IMR-90 (cell line): ENCODE measurements around the gene EPHA6. TPM values are rescaled to one million over a fixed set of nuclear protein-coding genes. Genes with fewer than 3 reads are reported as not detected.

Experiments used
- ATAC-seq: fragments of 200-7000 bp; cut with Tn5 transposase; 2 replicates; pipeline ENCODE4 v1.9.1; 2020; ENCODE audit warnings: low read depth, mild to moderate bottlenecking, moderate library complexity
- BruUV-seq: library from RNA; stranded (reverse); fragments of 400-500 nt; replicated peaks from 2 replicates; lab custom pipeline; 2021; lab: Mats Ljungman, UMichigan
- CTCF ChIA-PET: fragments of 300-600 bp; formaldehyde crosslinking; extraction: SDS; loops from one replicate; lab custom pipeline; 2021; ENCODE audit warnings: antibody characterized with exemption; lab: Yijun Ruan, JAX
- POLR2A ChIA-PET: fragments of 300-600 bp; sonication (Branson Sonifier 250); formaldehyde crosslinking; loops from one replicate; lab custom pipeline; 2022; ENCODE audit warnings: antibody characterized with exemption; ENCODE audit not compliant: unreplicated experiment; lab: Charles Lee
- DNase-seq: peaks from one replicate; pipeline ENCODE4 v3.0.0; 2013
- H2AFZ ChIP-seq: replicated peaks from 2 replicates; pipeline ENCODE3; 2013; ENCODE audit warnings: low read length, mild to moderate bottlenecking; ENCODE audit not compliant: poor library complexity
- H2AK5ac ChIP-seq: 2 replicates; pipeline ENCODE4 v1.6.1; 2013; ENCODE audit warnings: low read depth, low read length, inconsistent platforms
- H2AK9ac ChIP-seq: replicated peaks from 2 replicates; pipeline ENCODE3; 2013; ENCODE audit warnings: mild to moderate bottlenecking, low read depth, low read length, moderate library complexity; ENCODE audit not compliant: poor library complexity
- H2BK120ac ChIP-seq: 2 replicates; pipeline ENCODE4 v1.6.1; 2013; ENCODE audit warnings: low read depth, low read length, inconsistent platforms
- H2BK15ac ChIP-seq: 3 replicates; pipeline ENCODE4 v1.6.1; 2013; ENCODE audit warnings: low read depth, low read length, inconsistent platforms
- H2BK20ac ChIP-seq: 2 replicates; pipeline ENCODE4 v1.6.1; 2013; ENCODE audit warnings: low read depth, mild to moderate bottlenecking, inconsistent platforms, low read length, moderate library complexity
- H2BK5ac ChIP-seq: 2 replicates; pipeline ENCODE4 v1.6.1; 2013; ENCODE audit warnings: mild to moderate bottlenecking, low read depth, low read length, inconsistent platforms; ENCODE audit not compliant: poor library complexity, severe bottlenecking
- H3K14ac ChIP-seq: replicated peaks from 2 replicates; pipeline ENCODE4 v1.6.1; 2013; ENCODE audit warnings: low read depth, low read length, inconsistent platforms
- H3K18ac ChIP-seq: 2 replicates; pipeline ENCODE4 v1.6.1; 2013; ENCODE audit warnings: low read depth, low read length, control low read depth
- H3K23ac ChIP-seq: 2 replicates; pipeline ENCODE4 v1.6.1; 2013; ENCODE audit warnings: low read depth, low read length, inconsistent platforms
- H3K27ac ChIP-seq: 2 replicates; pipeline ENCODE4 v1.5.1; 2013; ENCODE audit warnings: mild to moderate bottlenecking, control low read depth, low read length; ENCODE audit not compliant: insufficient read depth
- H3K27me3 ChIP-seq: 2 replicates; pipeline ENCODE4 v1.6.1; 2013; ENCODE audit warnings: low read length; ENCODE audit not compliant: control insufficient read depth, insufficient read depth
- H3K36me3 ChIP-seq: 2 replicates; pipeline ENCODE4 v1.6.1; 2013; ENCODE audit warnings: low read length, mixed read lengths; ENCODE audit not compliant: control insufficient read depth, insufficient read depth
- H3K4ac ChIP-seq: 2 replicates; pipeline ENCODE4 v1.6.1; 2013; ENCODE audit warnings: low read depth, low read length, inconsistent platforms
- H3K4me1 ChIP-seq: 2 replicates; pipeline ENCODE4 v1.6.1; 2013; ENCODE audit warnings: low read length, mixed read lengths; ENCODE audit not compliant: control insufficient read depth, insufficient read depth
- H3K4me2 ChIP-seq: 2 replicates; pipeline ENCODE4 v1.6.1; 2013; ENCODE audit warnings: low read depth, mild to moderate bottlenecking, control low read depth, low read length, moderate library complexity
- H3K4me3 ChIP-seq: 2 replicates; pipeline ENCODE4 v1.5.1; 2013; ENCODE audit warnings: low read depth, mild to moderate bottlenecking, control low read depth, low read length, moderate library complexity; ENCODE audit not compliant: insufficient read depth
- H3K56ac ChIP-seq: 2 replicates; pipeline ENCODE4 v1.6.1; 2013; ENCODE audit warnings: low read length, inconsistent platforms; ENCODE audit not compliant: insufficient read depth; ENCODE audit errors: extremely low read depth
- H3K79me1 ChIP-seq, 2 experiments: 2 replicates each; pipeline ENCODE4 v1.6.1; 2013; ENCODE audit warnings: low read length in 2 of 2, inconsistent platforms in 1 of 2, low read depth in 1 of 2
- H3K9ac ChIP-seq: 2 replicates; pipeline ENCODE4 v1.6.1; 2013; ENCODE audit warnings: low read depth, low read length, control low read depth
- H3K9me1 ChIP-seq: 2 replicates; pipeline ENCODE4 v1.6.1; 2013; ENCODE audit warnings: low read length, inconsistent platforms; ENCODE audit not compliant: insufficient read depth
- H3K9me3 ChIP-seq: 2 replicates; pipeline ENCODE4 v1.6.1; 2013; ENCODE audit warnings: low read length; ENCODE audit not compliant: control insufficient read depth, insufficient read depth
- H4K20me1 ChIP-seq: 2 replicates; pipeline ENCODE4 v1.6.1; 2013; ENCODE audit warnings: low read length, inconsistent platforms; ENCODE audit not compliant: insufficient read depth
- H4K5ac ChIP-seq: 2 replicates; pipeline ENCODE4 v1.6.1; 2013; ENCODE audit warnings: mild to moderate bottlenecking, low read depth, low read length, control low read depth
- H4K8ac ChIP-seq, 2 experiments: 2 replicates each; pipeline ENCODE4 v1.6.1; 2013; ENCODE audit warnings: low read depth in 2 of 2, low read length in 2 of 2, control low read depth in 1 of 2, inconsistent platforms in 1 of 2
- H4K91ac ChIP-seq: 2 replicates; pipeline ENCODE4 v1.6.1; 2013; ENCODE audit warnings: low read depth, low read length, inconsistent platforms; ENCODE audit not compliant: insufficient read depth
- BHLHE40 ChIP-seq: fragments of 150-350 bp; IDR thresholded peaks from 2 replicates; pipeline ENCODE4 v1.6.1; 2016; ENCODE audit warnings: mild to moderate bottlenecking, low read depth, low read length
- CEBPB ChIP-seq: IDR thresholded peaks from 2 replicates; pipeline ENCODE4 v1.6.1; 2012; ENCODE audit warnings: low read depth, low read length, improper control_type of control experiment
- CHD1 ChIP-seq: IDR thresholded peaks from 2 replicates; pipeline ENCODE4 v1.6.1; 2012; ENCODE audit warnings: low read depth, low read length, improper control_type of control experiment
- CTCF ChIP-seq: conservative IDR thresholded peaks from 2 replicates; pipeline ENCODE4 v1.5.1; 2012; ENCODE audit warnings: mild to moderate bottlenecking, low read depth, low read length, improper control_type of control experiment
- ELK1 ChIP-seq: fragments of 150-350 bp; IDR thresholded peaks from 2 replicates; pipeline ENCODE4 v1.6.1; 2016; ENCODE audit warnings: low read depth, mild to moderate bottlenecking, low read length, moderate library complexity, borderline replicate concordance
- FOS ChIP-seq: fragments of 150-350 bp; IDR thresholded peaks from 2 replicates; pipeline ENCODE4 v1.6.1; 2016; ENCODE audit warnings: low read depth, low read length
- MAFK ChIP-seq: IDR thresholded peaks from 2 replicates; pipeline ENCODE4 v1.6.1; 2012; ENCODE audit warnings: low read depth, low read length, improper control_type of control experiment
- MAZ ChIP-seq: IDR thresholded peaks from 2 replicates; pipeline ENCODE4 v1.6.1; 2012; ENCODE audit warnings: low read depth, mild to moderate bottlenecking, low read length, improper control_type of control experiment, moderate library complexity, borderline replicate concordance
- MXI1 ChIP-seq: IDR thresholded peaks from 2 replicates; pipeline ENCODE4 v1.6.1; 2012; ENCODE audit warnings: low read depth, mild to moderate bottlenecking, low read length, moderate library complexity, borderline replicate concordance
- NFE2L2 ChIP-seq: fragments of 150-350 bp; IDR thresholded peaks from 2 replicates; pipeline ENCODE4 v1.6.1; 2016; ENCODE audit warnings: low read depth, mild to moderate bottlenecking, low read length
- POLR2A ChIP-seq: IDR thresholded peaks from 2 replicates; pipeline ENCODE4 v1.6.1; 2012; ENCODE audit warnings: mild to moderate bottlenecking, low read depth, low read length
- RAD21 ChIP-seq: IDR thresholded peaks from 2 replicates; pipeline ENCODE4 v1.6.1; 2012; ENCODE audit warnings: low read length, improper control_type of control experiment
- RCOR1 ChIP-seq: IDR thresholded peaks from 2 replicates; pipeline ENCODE4 v1.6.1; 2012; ENCODE audit warnings: mild to moderate bottlenecking, low read length, improper control_type of control experiment; ENCODE audit not compliant: insufficient replicate concordance
- RFX5 ChIP-seq: IDR thresholded peaks from 2 replicates; pipeline ENCODE4 v1.8.0; 2012; ENCODE audit warnings: low read depth, mild to moderate bottlenecking, low read length, moderate library complexity
- SMC3 ChIP-seq: fragments of 150-350 bp; IDR thresholded peaks from 2 replicates; pipeline ENCODE4 v1.6.1; 2016; ENCODE audit warnings: low read depth, mild to moderate bottlenecking, antibody characterized with exemption, low read length, moderate library complexity
- USF2 ChIP-seq: fragments of 150-350 bp; IDR thresholded peaks from 2 replicates; pipeline ENCODE4 v1.6.1; 2017; ENCODE audit warnings: mild to moderate bottlenecking, antibody characterized with exemption, low read length, low read depth
- WGBS, 2 experiments: methylation state at CpG; one replicate each; pipeline versions ENCODE4 v1.1.5 to v1.1.7; 2013; ENCODE audit warnings: missing lambda C conversion rate in 2 of 2; ENCODE audit not compliant: insufficient read length in 1 of 2; ENCODE audit errors: extremely low coverage in 2 of 2; 5-methylcytosine and 5-hydroxymethylcytosine counted together
- dilution Hi-C: fragments of 300-500 bp; cut with HindIII; formaldehyde crosslinking; loops from one replicate; pipeline ENCODE4 v1.14.3; 2018; ENCODE audit warnings: low sequenced_read_pairs; ENCODE audit not compliant: unreplicated experiment
- in situ Hi-C: fragments of 300-500 bp; cut with MboI; formaldehyde crosslinking; loops from 3 replicates; pipeline ENCODE4 v1.14.3; 2019; ENCODE audit warnings: low sequenced_read_pairs, inconsistent platforms, mixed read lengths
- intact Hi-C: fragments of 100-400 bp; cut with micrococcal nuclease; formaldehyde crosslinking; loops from 2 replicates; pipeline ENCODE4 v1.10.0; 2022
- polyA plus RNA-seq, 3 experiments: library from polyadenylated mRNA; depleted of rRNA; stranded (reverse); fragments of >200 nt; gene quantifications; 2 replicates each; pipeline ENCODE4 v1.2.3, GENCODE V29; 2012; ENCODE audit warnings: low replicate concordance in 1 of 3
- total RNA-seq: library from RNA; depleted of rRNA; stranded (reverse); fragments of >200 nt; gene quantifications from 2 replicates; pipeline ENCODE4 v1.2.3, GENCODE V29; 2012

The EPHA6 gene
- total and polyA plus RNA-seq, 2 of the 4 experiments (the other 2 are of a cell fraction): not detected

- dilution Hi-C loops: no loop called here
- H3K18ac ChIP-seq: no peak overlapping the region
- H3K36me3 ChIP-seq: no peaks in the 10 kb centered on the region
- H3K4ac ChIP-seq: no peak overlapping the region
- H4K5ac ChIP-seq: no peak overlapping the region
- H3K9me1 ChIP-seq: no peaks in the 10 kb centered on the region
- H2AFZ ChIP-seq: no peak overlapping the region
- WGBS, 2 experiments: no CpG with 5 or more reads among the region's 1 CpG
- no peak overlapping the region for H3K56ac ChIP-seq
- H2AK5ac ChIP-seq: no peak overlapping the region
- POLR2A ChIA-PET: no interaction called here
- H3K9ac ChIP-seq: no peak overlapping the region
- H3K4me3 ChIP-seq: no peak overlapping the region
- H3K4me1 ChIP-seq: no peaks in the 10 kb centered on the region
- H4K91ac ChIP-seq: no peak overlapping the region
- no peak overlapping the region for H2AK9ac ChIP-seq
- H4K8ac ChIP-seq: no peak overlapping the region
- no peak overlapping the region for H3K27ac ChIP-seq
- H3K27me3 ChIP-seq: no peaks in the 10 kb centered on the region
- DNase-seq: no peak
- intact Hi-C loops: no loop called here
- no peak overlapping the region for H3K23ac ChIP-seq
- CTCF ChIA-PET: no interaction called here
- H3K9me3 ChIP-seq: no peaks in the 10 kb centered on the region
- no TSS peak for BruUV-seq
- H2BK20ac ChIP-seq: no peak overlapping the region
- H2BK15ac ChIP-seq: no peak overlapping the region
- H2BK120ac ChIP-seq: no peak overlapping the region
- no peak overlapping the region for H3K14ac ChIP-seq
- no peak overlapping the region for H3K4me2 ChIP-seq
- H2BK5ac ChIP-seq: no peak overlapping the region
- TF ChIP-seq USF2: no peak
- TF ChIP-seq MAFK: no peak
- TF ChIP-seq CTCF: no peak
- TF ChIP-seq CHD1: no peak
- no peak for TF ChIP-seq MAZ
- TF ChIP-seq FOS: no peak
- no peak for TF ChIP-seq RFX5
- TF ChIP-seq POLR2A: no peak
- no peak for TF ChIP-seq RCOR1
- no peak for TF ChIP-seq SMC3
- no peak for TF ChIP-seq RAD21
- TF ChIP-seq MXI1: no peak
- no peak for TF ChIP-seq ELK1
- no peak for TF ChIP-seq BHLHE40
- no peak for TF ChIP-seq CEBPB
- no peak for TF ChIP-seq NFE2L2
- H4K20me1 ChIP-seq: no peaks in the 10 kb centered on the region
- ATAC-seq: no peak
- in situ Hi-C loops: no loop called here
- H3K79me1 ChIP-seq: no peaks in the 10 kb centered on the region
Observed at GRCh38 chr3:97439373-97439772, 625.0 kb downstream of the EPHA6 start.
